ENCODE results near the gene SNPH. TPM values are rescaled to one million over a fixed set of nuclear protein-coding genes. Genes with fewer than 3 reads are reported as not detected.

The SNPH gene
- total RNA-seq, 1 experiment from 2014 or later, result 0.43 TPM

GRCh38 chr20:1330075-1330830 is 64.2 kb downstream of the SNPH start:
- Histone ChIP-seq H3K27ac (ENCODE audit: low read depth, low read length, poor library complexity, severe bottlenecking) (no peak overlapping the region), H3K36me3 (ENCODE audit: insufficient read depth, low read length, poor library complexity, severe bottlenecking) (peaks cover 16% of the 10 kb centered on the region), H3K27me3 (replicated peaks; ENCODE audit: insufficient read depth, low read depth, low read length, poor library complexity) (no peaks in the 10 kb centered on the region), H3K4me3 (ENCODE audit: low read depth, low read length, poor library complexity, severe bottlenecking) (no peak overlapping the region), H3K4me1 (ENCODE audit: insufficient read depth, low read length, poor library complexity, severe bottlenecking) (peaks cover 23% of the 10 kb centered on the region), H3K9me3 (ENCODE audit: low read depth, low read length, poor library complexity, severe bottlenecking) (no peaks in the 10 kb centered on the region)
- DNase-seq (ENCODE audit: low spot score), result no peak
- BruUV-seq (replicated peaks), result no TSS peak
- ChIA-PET CTCF (no interaction called here), POLR2A (ENCODE audit: low non-redundant PET) (no interaction called here)
- intact Hi-C loops (cut with micrococcal nuclease; ENCODE audit: unreplicated experiment), result no loop called here
- TF ChIP-seq EZH2 (IDR thresholded peaks at IDR 0.05; ENCODE audit: borderline replicate concordance, low read depth, low read length, poor library complexity, severe bottlenecking), result no peak

GRCh38 chr20:1331101-1331500 is 65.0 kb downstream of the SNPH start:
- Histone ChIP-seq H3K27me3 (replicated peaks; ENCODE audit: insufficient read depth, low read depth, low read length, poor library complexity) (no peaks in the 10 kb centered on the region), H3K4me3 (ENCODE audit: low read depth, low read length, poor library complexity, severe bottlenecking) (no peak overlapping the region), H3K9me3 (ENCODE audit: low read depth, low read length, poor library complexity, severe bottlenecking) (no peaks in the 10 kb centered on the region), H3K4me1 (ENCODE audit: insufficient read depth, low read length, poor library complexity, severe bottlenecking) (peaks cover 20% of the 10 kb centered on the region), H3K27ac (ENCODE audit: low read depth, low read length, poor library complexity, severe bottlenecking) (no peak overlapping the region), H3K36me3 (ENCODE audit: insufficient read depth, low read length, poor library complexity, severe bottlenecking) (peaks cover 16% of the 10 kb centered on the region)
- CTCF ChIA-PET, result no interaction called here
- POLR2A ChIA-PET (ENCODE audit: low non-redundant PET), result no interaction called here
- intact Hi-C loops (cut with micrococcal nuclease; ENCODE audit: unreplicated experiment), result no loop called here
- DNase-seq (ENCODE audit: low spot score), result no peak
- TF ChIP-seq EZH2 (IDR thresholded peaks at IDR 0.05; ENCODE audit: borderline replicate concordance, low read depth, low read length, poor library complexity, severe bottlenecking), result no peak
- no peak for TF ChIP-seq CTCF (conservative IDR thresholded peaks at IDR 0.05; ENCODE audit: low read depth, low read length)
- no TSS peak for BruUV-seq (replicated peaks)

GRCh38 chr20:1331801-1332453 is 65.8 kb downstream of the SNPH start:
- Histone ChIP-seq H3K27me3 (replicated peaks; ENCODE audit: insufficient read depth, low read depth, low read length, poor library complexity) (no peaks in the 10 kb centered on the region), H3K4me1 (ENCODE audit: insufficient read depth, low read length, poor library complexity, severe bottlenecking) (peaks cover 16% of the 10 kb centered on the region), H3K9me3 (ENCODE audit: low read depth, low read length, poor library complexity, severe bottlenecking) (no peaks in the 10 kb centered on the region), H3K36me3 (ENCODE audit: insufficient read depth, low read length, poor library complexity, severe bottlenecking) (peaks cover 12% of the 10 kb centered on the region), H3K4me3 (ENCODE audit: low read depth, low read length, poor library complexity, severe bottlenecking) (no peak overlapping the region), H3K27ac (ENCODE audit: low read depth, low read length, poor library complexity, severe bottlenecking) (no peak overlapping the region)
- ChIA-PET POLR2A (ENCODE audit: low non-redundant PET) (no interaction called here), CTCF (no interaction called here)
- no peak for TF ChIP-seq CTCF (conservative IDR thresholded peaks at IDR 0.05; ENCODE audit: low read depth, low read length)
- no peak for TF ChIP-seq EZH2 (IDR thresholded peaks at IDR 0.05; ENCODE audit: borderline replicate concordance, low read depth, low read length, poor library complexity, severe bottlenecking)
- no peak for DNase-seq (ENCODE audit: low spot score)
- intact Hi-C loops (cut with micrococcal nuclease; ENCODE audit: unreplicated experiment), result no loop called here
- BruUV-seq (replicated peaks), result no TSS peak

Data from A673 (cell line).